H1 (cell line): ENCODE results near the gene DISP3. TPM values are rescaled to one million over a fixed set of nuclear protein-coding genes. Genes with fewer than 3 reads are reported as not detected.
A peak's percentile ranks its signal among the peaks of the same experiment; 100 is the strongest.

Source experiments
- CTCF ChIA-PET: fragments of 300-600 bp; sonication (Branson Sonifier 250); formaldehyde crosslinking; loops from one replicate; lab custom pipeline; 2021; ENCODE audit not compliant: partially characterized antibody; lab: Charles Lee
- POLR2A ChIA-PET: fragments of 300-600 bp; sonication (Branson Sonifier 250); formaldehyde crosslinking; loops from one replicate; lab custom pipeline; 2021; ENCODE audit warnings: inconsistent platforms; ENCODE audit not compliant: partially characterized antibody; lab: Charles Lee
- DNase-seq, 2 experiments: peaks; one replicate each; pipeline versions ENCODE4 v3.0.0 to v3.0.0-alpha.2; 2010 to 2022; ENCODE audit warnings: low spot score in 2 of 2, low read depth in 1 of 2, mixed read lengths in 1 of 2
- FAIRE-seq: peaks from 2 replicates; lab custom pipeline; 2011; peaks lifted over from hg19 to GRCh38; lab: Jason Lieb, UNC
- H2AFZ ChIP-seq: 2 replicates; pipeline ENCODE4 v1.8.1; 2012; ENCODE audit warnings: low read length, inconsistent platforms
- H2AK5ac ChIP-seq: 2 replicates; pipeline ENCODE4 v1.6.1; 2013; ENCODE audit warnings: low read depth, low read length
- H2BK120ac ChIP-seq: replicated peaks from 2 replicates; pipeline ENCODE3; 2013; ENCODE audit warnings: low read depth, low read length, inconsistent platforms
- H2BK12ac ChIP-seq: 2 replicates; pipeline ENCODE4 v1.6.1; 2013; ENCODE audit warnings: low read depth, low read length
- H2BK15ac ChIP-seq: 2 replicates; pipeline ENCODE4 v1.6.1; 2013; ENCODE audit warnings: low read length
- H2BK20ac ChIP-seq: 2 replicates; pipeline ENCODE4 v1.6.1; 2013; ENCODE audit warnings: low read length
- H2BK5ac ChIP-seq: 2 replicates; pipeline ENCODE4 v1.6.1; 2013; ENCODE audit warnings: low read depth, low read length
- H3K14ac ChIP-seq: 2 replicates; pipeline ENCODE4 v1.6.1; 2013; ENCODE audit warnings: inconsistent platforms; ENCODE audit not compliant: insufficient read length
- H3K18ac ChIP-seq: 2 replicates; pipeline ENCODE4 v1.6.1; 2013; ENCODE audit warnings: low read length; ENCODE audit errors: extremely low read depth
- H3K23ac ChIP-seq: 2 replicates; pipeline ENCODE4 v1.6.1; 2013; ENCODE audit warnings: inconsistent platforms; ENCODE audit not compliant: insufficient read length
- H3K23me2 ChIP-seq: 2 replicates; pipeline ENCODE4 v1.6.1; 2013; ENCODE audit warnings: low read depth, low read length
- H3K27ac ChIP-seq: 2 replicates; pipeline ENCODE4 v1.6.1; 2011; ENCODE audit warnings: low read depth, low read length, inconsistent platforms
- H3K27me3 ChIP-seq, 4 experiments: replicated peaks in 1 of 4; 1 replicate in 1 of 4; 2 replicates in 3 of 4; pipeline versions ENCODE4 v1.6.1 to v1.8.1; 2011 to 2013; ENCODE audit warnings: low read length in 3 of 4, mild to moderate bottlenecking in 3 of 4, inconsistent platforms in 2 of 4, mixed read lengths in 2 of 4, moderate library complexity in 1 of 4; ENCODE audit not compliant: control insufficient read depth in 3 of 4, insufficient read depth in 3 of 4; ENCODE audit errors: extremely low read depth in 1 of 4
- H3K36me3 ChIP-seq, 4 experiments: 2 replicates each; pipeline versions ENCODE4 v1.6.1 to v1.8.1; 2011 to 2013; ENCODE audit warnings: mild to moderate bottlenecking in 4 of 4, low read length in 3 of 4, moderate library complexity in 2 of 4, control low read depth in 1 of 4, inconsistent platforms in 1 of 4; ENCODE audit not compliant: insufficient read depth in 4 of 4, control insufficient read depth in 2 of 4
- H3K4ac ChIP-seq: replicated peaks from 2 replicates; pipeline ENCODE3; 2013; ENCODE audit warnings: low read length, low read depth, mixed read lengths, inconsistent platforms; ENCODE audit not compliant: insufficient read length
- H3K4me1 ChIP-seq, 4 experiments: replicated peaks in 1 of 4; 1 replicate in 1 of 4; 2 replicates in 3 of 4; pipeline versions ENCODE4 v1.6.1 to v1.8.1; 2011 to 2013; ENCODE audit warnings: low read length in 3 of 4, inconsistent platforms in 2 of 4, mixed read lengths in 1 of 4; ENCODE audit not compliant: insufficient read depth in 4 of 4, control insufficient read depth in 3 of 4
- H3K4me2 ChIP-seq, 2 experiments: 2 replicates each; pipeline versions ENCODE4 v1.6.1 to v1.8.1; 2011 to 2013; ENCODE audit warnings: low read depth in 2 of 2, low read length in 2 of 2, control low read depth in 1 of 2, inconsistent platforms in 1 of 2, mild to moderate bottlenecking in 1 of 2; ENCODE audit not compliant: insufficient read depth in 1 of 2
- H3K4me3 ChIP-seq, 4 experiments: fragments of 200-600, 300-600 bp in 1 of 4; sonication (generic), shearing (Covaris generic), sonication (Bioruptor Twin) in 1 of 4; 2 replicates each; pipeline versions ENCODE4 v1.5.1 to v1.8.1; 2011 to 2016; ENCODE audit warnings: low read length in 4 of 4, low read depth in 3 of 4, control low read depth in 2 of 4, inconsistent platforms in 2 of 4, mild to moderate bottlenecking in 2 of 4, mixed read lengths in 1 of 4, moderate library complexity in 1 of 4; ENCODE audit not compliant: insufficient read depth in 2 of 4; ENCODE audit errors: extremely low read depth in 1 of 4
- H3K56ac ChIP-seq: replicated peaks from 2 replicates; pipeline ENCODE3; 2013; ENCODE audit warnings: low read depth, mild to moderate bottlenecking, mixed read lengths, low read length, inconsistent platforms; ENCODE audit not compliant: insufficient read length
- H3K79me1 ChIP-seq: 2 replicates; pipeline ENCODE4 v1.6.1; 2013; ENCODE audit warnings: low read depth, low read length, control low read depth
- H3K79me2 ChIP-seq, 2 experiments: 2 replicates each; pipeline versions ENCODE4 v1.6.1 to v1.8.1; 2012 to 2013; ENCODE audit warnings: low read length in 2 of 2, mild to moderate bottlenecking in 2 of 2, inconsistent platforms in 1 of 2; ENCODE audit not compliant: insufficient read depth in 2 of 2, control insufficient read depth in 1 of 2
- H3K9ac ChIP-seq, 4 experiments: replicated peaks in 1 of 4; 1 replicate in 1 of 4; 2 replicates in 3 of 4; pipeline versions ENCODE4 v1.6.1 to v1.8.1; 2011 to 2013; ENCODE audit warnings: low read depth in 3 of 4, low read length in 3 of 4, control low read depth in 2 of 4, mild to moderate bottlenecking in 2 of 4, moderate library complexity in 2 of 4, inconsistent platforms in 1 of 4; ENCODE audit errors: extremely low read depth in 1 of 4
- H3K9me3 ChIP-seq, 2 experiments: 2 replicates each; pipeline versions ENCODE4 v1.6.1 to v1.8.1; 2012 to 2013; ENCODE audit warnings: mild to moderate bottlenecking in 2 of 2, moderate library complexity in 2 of 2, control low read depth in 1 of 2, inconsistent platforms in 1 of 2, low read depth in 1 of 2, low read length in 1 of 2, mixed read lengths in 1 of 2; ENCODE audit not compliant: insufficient read depth in 2 of 2
- H4K20me1 ChIP-seq, 2 experiments: replicated peaks in 1 of 2; 2 replicates each; pipeline versions ENCODE3 to v1.8.1; 2011 to 2013; ENCODE audit warnings: inconsistent platforms in 2 of 2, low read length in 2 of 2, mild to moderate bottlenecking in 1 of 2; ENCODE audit not compliant: insufficient read depth in 2 of 2, control insufficient read depth in 1 of 2
- H4K5ac ChIP-seq: 2 replicates; pipeline ENCODE4 v1.6.1; 2013; ENCODE audit warnings: low read length, low read depth, mixed read lengths, inconsistent platforms; ENCODE audit not compliant: insufficient read length
- H4K8ac ChIP-seq: 2 replicates; pipeline ENCODE4 v1.8.0; 2013; ENCODE audit warnings: mild to moderate bottlenecking, moderate library complexity, low read length, inconsistent platforms; ENCODE audit not compliant: insufficient read depth; ENCODE audit errors: extremely low read depth
- H4K91ac ChIP-seq: replicated peaks from 2 replicates; pipeline ENCODE3; 2013; ENCODE audit warnings: low read length, mixed read lengths, inconsistent platforms; ENCODE audit not compliant: insufficient read length
- ATF3 ChIP-seq: IDR thresholded peaks from 2 replicates; pipeline ENCODE4 v1.6.1; 2011; ENCODE audit warnings: low read depth, mild to moderate bottlenecking, low read length; ENCODE audit not compliant: insufficient read depth
- CBX8 ChIP-seq: fragments of 300-800, 300-1000 bp; sonication (generic); IDR thresholded peaks from 2 replicates; pipeline ENCODE4 v1.7.1; 2016; ENCODE audit warnings: low read depth, low read length, borderline replicate concordance
- CTCF ChIP-seq, 3 experiments: IDR thresholded peaks; 1 replicate in 2 of 3; 2 replicates in 1 of 3; pipeline versions ENCODE4 v1.5.1 to v1.6.1; 2011; ENCODE audit warnings: low read length in 3 of 3, mild to moderate bottlenecking in 3 of 3, inconsistent platforms in 2 of 3, low read depth in 1 of 3, moderate library complexity in 1 of 3; ENCODE audit not compliant: insufficient read depth in 1 of 3; ENCODE audit errors: control extremely low read depth in 1 of 3
- KDM5A ChIP-seq: fragments of 200-600 bp; IDR thresholded peaks from 2 replicates; pipeline ENCODE4 v1.7.1; 2012; ENCODE audit warnings: mild to moderate bottlenecking, low read length, inconsistent platforms, mixed read lengths
- MAX ChIP-seq: IDR thresholded peaks from 2 replicates; pipeline ENCODE4 v1.6.1; 2012; ENCODE audit warnings: inconsistent platforms
- RAD21 ChIP-seq, 2 experiments: IDR thresholded peaks in 1 of 2; conservative IDR thresholded peaks in 1 of 2; 2 replicates each; pipeline ENCODE4 v1.6.1; 2011; ENCODE audit warnings: low read depth in 2 of 2, low read length in 2 of 2, improper control_type of control experiment in 1 of 2, inconsistent platforms in 1 of 2, mild to moderate bottlenecking in 1 of 2, moderate library complexity in 1 of 2
- TCF12 ChIP-seq: IDR thresholded peaks from 2 replicates; pipeline ENCODE4 v1.6.1; 2011; ENCODE audit warnings: low read depth, mild to moderate bottlenecking, low read length
- YY1 ChIP-seq: IDR thresholded peaks from 2 replicates; pipeline ENCODE4 v1.6.1; 2011; ENCODE audit warnings: low read depth, mild to moderate bottlenecking, low read length
- WGBS, 2 experiments: shearing (Covaris generic) in 1 of 2; methylation state at CpG; one replicate each; pipeline versions ENCODE4 v1.1.6 to v1.1.7; 2013 to 2015; ENCODE audit warnings: low lambda C conversion rate in 2 of 2, mixed read lengths in 2 of 2, inconsistent platforms in 1 of 2, low coverage in 1 of 2, missing lambda C conversion rate in 1 of 2; ENCODE audit not compliant: insufficient replicate concordance in 2 of 2, insufficient coverage in 1 of 2, insufficient read length in 1 of 2; ENCODE audit errors: extremely low coverage in 1 of 2, missing lambda C conversion rate in 1 of 2; 5-methylcytosine and 5-hydroxymethylcytosine counted together
- polyA plus RNA-seq, 7 experiments: library from polyadenylated mRNA; depleted of rRNA in 3 of 7; stranded (reverse) in 5 of 7; unstranded in 2 of 7; fragments of >200 nt in 5 of 7; fragments of 200-250 nt in 2 of 7; gene quantifications; 1 replicate in 5 of 7; 2 replicates in 1 of 7; 4 replicates in 1 of 7; pipeline versions ENCODE4 v1.2.1 to v1.2.3, GENCODE V29; 2011 to 2013; ENCODE audit warnings: missing spikeins in 2 of 7, mixed read lengths in 2 of 7
- total RNA-seq: library from RNA; stranded (reverse); fragmentation: NEBNext Ultra II Directional; extraction: Animal tissue kit (Norgen Biotek cat#: 25700); gene quantifications from 2 replicates; pipeline ENCODE4 v1.2.1, GENCODE V29; 2021

DISP3 gene
- total and polyA plus RNA-seq, 2 of the 8 experiments (the other 6 are each of a cell fraction or from before 2014, with no cell fraction given), result 3.4 to 4.6 TPM

- Histone ChIP-seq H3K79me1 (no peaks in the 10 kb centered on the region), H3K23me2 (no peaks in the 10 kb centered on the region), H3K27me3 (no peaks in the 10 kb centered on the region), H2AFZ (no peak overlapping the region), H3K4me3 (no peak overlapping the region), H2BK12ac (no peak overlapping the region), H4K8ac (no peak overlapping the region; the same call in 1 of the 2 replicates), H2BK120ac (no peak overlapping the region), H2BK5ac (no peak overlapping the region), H3K9me3 (no peaks in the 10 kb centered on the region), H3K56ac (no peak overlapping the region), H4K5ac (no peak overlapping the region), H3K4me1 (no peaks in the 10 kb centered on the region), H4K20me1 (no peaks in the 10 kb centered on the region), H2BK20ac (no peak overlapping the region), H3K18ac (no peak overlapping the region), H3K14ac (no peak overlapping the region), H3K36me3 (no peaks in the 10 kb centered on the region), H2AK5ac (no peak overlapping the region), H3K4ac (no peak overlapping the region), H3K4me2 (no peak overlapping the region), H3K9ac (no peak overlapping the region), H4K91ac (no peak overlapping the region), H2BK15ac (no peak overlapping the region), H3K23ac (no peak overlapping the region), H3K79me2 (no peaks in the 10 kb centered on the region), H3K27ac (no peak overlapping the region)
- WGBS, 2 experiments, result 57% methylated on average over 9 of the region's 9 CpGs; no CpG with 5 or more reads in 1 of the 2 experiments
- CTCF ChIA-PET, result interaction anchor here (0.6 to 5.8 kb wide), 48 partner anchors 8 to 259 kb away, joined by 3 to 50 read pairs (median 4); partner anchors contain the start of gene DISP3
- DNase-seq (peak; percentile 34 to 85), FAIRE-seq (peak; percentile 88)
- POLR2A ChIA-PET, result interaction anchor here (0.7 to 1.6 kb wide), 4 partner anchors 8 to 93 kb away, joined by 3 to 5 read pairs (median 3); partner anchors contain the start of gene DISP3
- no peak for TF ChIP-seq CBX8
- TF ChIP-seq ATF3, result no peak
- peak; percentile 68; the same call in 1 of the 2 replicates for TF ChIP-seq YY1
- TF ChIP-seq RAD21 (IDR thresholded peaks at IDR 0.05 in 1 of 2, conservative IDR thresholded peaks at IDR 0.05 in 1 of 2; ENCODE audit: low read depth in 2 of 2, low read length in 2 of 2), result peak; percentile 28 to 63; a peak in 2 of 4 replicates
- TF ChIP-seq MAX, result 0 out of 2 replicates have a peak, but pooled peaks have one; percentile 26
- TF ChIP-seq KDM5A, result no peak
- TF ChIP-seq TCF12, result 0 out of 2 replicates have a peak, but pooled peaks have one; percentile 16
- TF ChIP-seq CTCF (IDR thresholded peaks at IDR 0.05; ENCODE audit: control extremely low read depth in 1 of 3, insufficient read depth in 1 of 3, low read depth in 1 of 3, low read length in 3 of 3), result peak; percentile 30 to 65 (median 59)
These were observed 93.1 kb downstream of the DISP3 start for GRCh38 chr1:11571906-11572616.
